Bronchial epithelial cell (primary cell): ENCODE results near the gene DENND2A. TPM values are rescaled to one million over a fixed set of nuclear protein-coding genes. Genes with fewer than 3 reads are reported as not detected.

Source experiments
- DNase-seq: peaks from one replicate; pipeline ENCODE4 v3.0.0-alpha.2; 2010; ENCODE audit warnings: low read depth
- FAIRE-seq: peaks from 2 replicates; lab custom pipeline; 2011; peaks lifted over from hg19 to GRCh38; lab: Jason Lieb, UNC
- H3K27me3 ChIP-seq: 2 replicates; pipeline ENCODE4 v1.5.1; 2011; ENCODE audit warnings: low read length; ENCODE audit not compliant: control insufficient read depth, insufficient read depth
- H3K36me3 ChIP-seq: 2 replicates; pipeline ENCODE4 v1.5.1; 2011; ENCODE audit warnings: low read length; ENCODE audit not compliant: control insufficient read depth, insufficient read depth
- H3K4me3 ChIP-seq: 2 replicates; pipeline ENCODE4 v1.5.1; 2011; ENCODE audit warnings: mild to moderate bottlenecking, low read depth, low read length, control low read depth
- CTCF ChIP-seq: IDR thresholded peaks from 2 replicates; pipeline ENCODE4 v1.5.1; 2011; ENCODE audit warnings: mild to moderate bottlenecking, moderate library complexity, low read length, control low read depth, inconsistent platforms; ENCODE audit not compliant: insufficient read depth, severe bottlenecking
- total RNA-seq: library from RNA; depleted of rRNA; stranded (reverse); fragments of >200 nt; gene quantifications from 2 replicates; pipeline ENCODE4 v1.2.1, GENCODE V29; 2014

Gene DENND2A
- total RNA-seq, 1 donor from 2014 or later = 0.26 TPM

- DNase-seq (no peak), FAIRE-seq (no peak)
- Histone ChIP-seq H3K27me3 (peaks cover 2% of the 10 kb centered on the region), H3K4me3 (no peak overlapping the region), H3K36me3 (no peaks in the 10 kb centered on the region)
- no peak for TF ChIP-seq CTCF
These were observed 53.4 kb downstream of the DENND2A start for GRCh38 chr7:140587243-140587642.

GRCh38 chr7:140586516-140586915 is 54.1 kb downstream of the DENND2A start:
- no peaks in the 10 kb centered on the region for H3K36me3 ChIP-seq
- H3K4me3 ChIP-seq = no peak overlapping the region
- TF ChIP-seq CTCF = no peak
- FAIRE-seq (no peak), DNase-seq (no peak)
- H3K27me3 ChIP-seq = peaks cover 2% of the 10 kb centered on the region

- TF ChIP-seq CTCF = no peak
These were observed 55.3 kb downstream of the DENND2A start for GRCh38 chr7:140585333-140585732.

GRCh38 chr7:140584195-140584851 is 56.3 kb downstream of the DENND2A start:
- FAIRE-seq (no peak), DNase-seq (no peak)
- Histone ChIP-seq H3K4me3 (no peak overlapping the region), H3K27me3 (peaks cover 2% of the 10 kb centered on the region), H3K36me3 (no peaks in the 10 kb centered on the region)
- TF ChIP-seq CTCF = no peak

More at GRCh38 chr7:140585333-140585732, 55.3 kb downstream of the DENND2A start:
- Histone ChIP-seq H3K36me3 (no peaks in the 10 kb centered on the region), H3K4me3 (no peak overlapping the region), H3K27me3 (peaks cover 2% of the 10 kb centered on the region)
- no peak for FAIRE-seq
- DNase-seq = no peak

- TF ChIP-seq CTCF = no peak
- DNase-seq (no peak), FAIRE-seq (no peak)
- H3K36me3 ChIP-seq = no peaks in the 10 kb centered on the region
- H3K4me3 ChIP-seq = no peak overlapping the region
- no peaks in the 10 kb centered on the region for H3K27me3 ChIP-seq
These were observed 59.2 kb downstream of the DENND2A start for GRCh38 chr7:140581411-140581810.

GRCh38 chr7:140577651-140578050 is 63.0 kb downstream of the DENND2A start:
- Histone ChIP-seq H3K27me3 (peaks cover 4% of the 10 kb centered on the region), H3K36me3 (no peaks in the 10 kb centered on the region), H3K4me3 (no peak overlapping the region)
- no peak for FAIRE-seq
- DNase-seq = no peak
- TF ChIP-seq CTCF = no peak
